Measurements from ENCODE around the gene PDZD2.

The PDZD2 gene

GRCh38 chr5:31995006-31995405, 356.1 kb downstream of the PDZD2 start:
- Histone ChIP-seq H3K4me3 (ENCODE audit: low read depth in 1 of 2, low read length in 2 of 2) (no peak overlapping the region), H4K20me1 (ENCODE audit: insufficient read depth, low read length) (no peaks in the 10 kb centered on the region)
- ATAC-seq (ENCODE audit: insufficient read depth, low read depth), result no peak

GRCh38 chr5:31995714-31996113, 356.8 kb downstream of the PDZD2 start:
- Histone ChIP-seq H3K4me1 (ENCODE audit: insufficient read depth, low read length) (no peaks in the 10 kb centered on the region), H3K27me3 (ENCODE audit: insufficient read depth, low read length, poor library complexity) (no peaks in the 10 kb centered on the region), H2AFZ (ENCODE audit: low read depth, low read length) (no peak overlapping the region), H3K4me2 (ENCODE audit: insufficient read depth, low read length) (no peak overlapping the region), H4K20me1 (ENCODE audit: insufficient read depth, low read length) (no peaks in the 10 kb centered on the region), H3K4me3 (ENCODE audit: low read depth in 1 of 2, low read length in 2 of 2) (no peak overlapping the region), H3K9me3 (ENCODE audit: insufficient read depth, low read length, severe bottlenecking) (no peaks in the 10 kb centered on the region), H3K79me2 (ENCODE audit: insufficient read depth, low read length) (no peaks in the 10 kb centered on the region), H3K9ac (ENCODE audit: low read depth, low read length) (no peak overlapping the region), H3K27ac (ENCODE audit: low read length) (no peak overlapping the region), H3K36me3 (ENCODE audit: insufficient read depth, low read length) (no peaks in the 10 kb centered on the region)
- TF ChIP-seq EZH2 (IDR thresholded peaks at IDR 0.05; ENCODE audit: borderline replicate concordance, low read depth, low read length, severe bottlenecking) (no peak), CTCF (IDR thresholded peaks at IDR 0.05; ENCODE audit: borderline replicate concordance, extremely low read depth, low read length, poor library complexity, severe bottlenecking) (no peak)
- ATAC-seq (ENCODE audit: insufficient read depth, low read depth) (peak; percentile 39; the same call in 1 of the 3 replicates), DNase-seq (no peak)

More at GRCh38 chr5:31995006-31995405, 356.1 kb downstream of the PDZD2 start:
- Histone ChIP-seq H3K4me1 (ENCODE audit: insufficient read depth, low read length) (no peaks in the 10 kb centered on the region), H3K27me3 (ENCODE audit: insufficient read depth, low read length, poor library complexity) (no peaks in the 10 kb centered on the region), H3K79me2 (ENCODE audit: insufficient read depth, low read length) (no peaks in the 10 kb centered on the region), H2AFZ (ENCODE audit: low read depth, low read length) (no peak overlapping the region), H3K9me3 (ENCODE audit: insufficient read depth, low read length, severe bottlenecking) (no peaks in the 10 kb centered on the region), H3K27ac (ENCODE audit: low read length) (no peak overlapping the region), H3K4me2 (ENCODE audit: insufficient read depth, low read length) (no peak overlapping the region), H3K9ac (ENCODE audit: low read depth, low read length) (no peak overlapping the region), H3K36me3 (ENCODE audit: insufficient read depth, low read length) (no peaks in the 10 kb centered on the region)
- no peak for TF ChIP-seq EZH2 (IDR thresholded peaks at IDR 0.05; ENCODE audit: borderline replicate concordance, low read depth, low read length, severe bottlenecking)
- no peak for TF ChIP-seq CTCF (IDR thresholded peaks at IDR 0.05; ENCODE audit: borderline replicate concordance, extremely low read depth, low read length, poor library complexity, severe bottlenecking)
- no peak for DNase-seq

- Histone ChIP-seq H3K4me2 (ENCODE audit: insufficient read depth, low read length) (no peak overlapping the region), H3K36me3 (ENCODE audit: insufficient read depth, low read length) (no peaks in the 10 kb centered on the region), H3K27me3 (ENCODE audit: insufficient read depth, low read length, poor library complexity) (no peaks in the 10 kb centered on the region), H4K20me1 (ENCODE audit: insufficient read depth, low read length) (no peaks in the 10 kb centered on the region), H2AFZ (ENCODE audit: low read depth, low read length) (no peak overlapping the region), H3K9me3 (ENCODE audit: insufficient read depth, low read length, severe bottlenecking) (no peaks in the 10 kb centered on the region), H3K9ac (ENCODE audit: low read depth, low read length) (no peak overlapping the region), H3K27ac (ENCODE audit: low read length) (no peak overlapping the region), H3K4me3 (ENCODE audit: low read depth in 1 of 2, low read length in 2 of 2) (no peak overlapping the region), H3K4me1 (ENCODE audit: insufficient read depth, low read length) (no peaks in the 10 kb centered on the region), H3K79me2 (ENCODE audit: insufficient read depth, low read length) (no peaks in the 10 kb centered on the region)
- TF ChIP-seq EZH2 (IDR thresholded peaks at IDR 0.05; ENCODE audit: borderline replicate concordance, low read depth, low read length, severe bottlenecking) (no peak), CTCF (IDR thresholded peaks at IDR 0.05; ENCODE audit: borderline replicate concordance, extremely low read depth, low read length, poor library complexity, severe bottlenecking) (no peak)
- DNase-seq (no peak), ATAC-seq (ENCODE audit: insufficient read depth, low read depth) (no peak)
These were observed 358.0 kb downstream of the PDZD2 start for GRCh38 chr5:31996909-31997308.

GRCh38 chr5:31999470-31999869, 360.5 kb downstream of the PDZD2 start:
- ATAC-seq (ENCODE audit: insufficient read depth, low read depth) (no peak), DNase-seq (no peak)
- H3K36me3 ChIP-seq (ENCODE audit: insufficient read depth, low read length), result no peaks in the 10 kb centered on the region
- H3K4me2 ChIP-seq (ENCODE audit: insufficient read depth, low read length), result no peak overlapping the region
- H3K9ac ChIP-seq (ENCODE audit: low read depth, low read length), result no peak overlapping the region
- H2AFZ ChIP-seq (ENCODE audit: low read depth, low read length), result no peak overlapping the region
- no peaks in the 10 kb centered on the region for H3K9me3 ChIP-seq (ENCODE audit: insufficient read depth, low read length, severe bottlenecking)
- no peaks in the 10 kb centered on the region for H3K27me3 ChIP-seq (ENCODE audit: insufficient read depth, low read length, poor library complexity)
- H3K4me1 ChIP-seq (ENCODE audit: insufficient read depth, low read length), result no peaks in the 10 kb centered on the region
- TF ChIP-seq EZH2 (IDR thresholded peaks at IDR 0.05; ENCODE audit: borderline replicate concordance, low read depth, low read length, severe bottlenecking) (no peak), CTCF (IDR thresholded peaks at IDR 0.05; ENCODE audit: borderline replicate concordance, extremely low read depth, low read length, poor library complexity, severe bottlenecking) (no peak)
- H3K79me2 ChIP-seq (ENCODE audit: insufficient read depth, low read length), result no peaks in the 10 kb centered on the region
- no peak overlapping the region for H3K4me3 ChIP-seq (ENCODE audit: low read depth in 1 of 2, low read length in 2 of 2)
- no peaks in the 10 kb centered on the region for H4K20me1 ChIP-seq (ENCODE audit: insufficient read depth, low read length)
- H3K27ac ChIP-seq (ENCODE audit: low read length), result no peak overlapping the region
